HG03045 (cell line): ENCODE results near the gene PSPH.
"Not testable (repeated sequence)": the region's sequence is repeated elsewhere in the genome, so short reads cannot be mapped to it uniquely, and the experiment has no call there.

Experiments
- ATAC-seq: cut with Tn5 transposase; IDR thresholded peaks from one replicate; pipeline ENCODE4 v1.9.1; 2021; ENCODE audit warnings: mild to moderate bottlenecking, moderate library complexity; ENCODE audit not compliant: unreplicated experiment

Gene PSPH

DNA sequence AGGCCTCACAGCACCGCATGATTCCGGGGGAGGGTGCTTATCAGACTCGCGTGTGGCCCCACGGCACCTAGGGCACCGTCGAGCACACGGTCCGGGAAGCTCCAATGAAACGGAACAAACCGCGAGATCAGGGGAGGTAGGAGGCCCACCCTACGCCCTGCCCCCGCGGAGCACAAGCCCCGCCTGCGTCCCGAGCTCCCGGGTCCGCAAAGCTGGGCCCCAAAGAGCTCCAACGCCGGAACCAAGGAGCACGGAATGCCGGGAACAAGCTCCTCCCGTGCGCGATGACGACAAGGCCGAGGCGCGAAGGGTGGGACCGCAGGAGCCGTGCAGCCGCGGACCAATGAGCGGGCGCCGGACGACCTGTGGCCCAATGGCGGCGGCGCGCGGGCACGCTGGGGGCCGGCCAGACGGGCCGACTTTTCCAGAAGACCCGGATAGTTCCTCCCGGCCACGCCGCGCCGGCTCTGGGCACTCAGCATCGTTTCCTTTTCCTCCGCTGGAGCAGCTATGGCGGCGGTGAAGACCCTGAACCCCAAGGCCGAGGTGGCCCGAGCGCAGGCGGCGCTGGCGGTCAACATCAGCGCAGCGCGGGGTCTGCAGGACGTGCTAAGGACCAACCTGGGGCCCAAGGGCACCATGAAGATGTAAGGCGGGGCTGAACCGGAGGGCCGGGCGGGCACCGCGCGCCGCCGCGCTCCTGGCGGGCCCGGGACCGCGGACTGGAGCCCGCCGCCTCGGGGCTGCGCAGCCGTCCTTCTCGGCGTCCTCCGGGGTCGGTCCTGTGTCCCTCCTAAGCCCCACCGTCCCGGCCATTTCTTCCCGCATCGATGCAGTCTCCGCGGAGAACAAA lies at the start of gene PSPH, which contains the start of gene CCT6A:
Gene PSPH, minus strand, starts transcription at position 106 of the 853 bp plus-strand sequence. CDS start 30,232 bp downstream, outside the sequence.
Gene CCT6A, plus strand, starts transcription at position 427 of the 853 bp plus-strand sequence. Its CDS starts 84 bp downstream, at position 511.
- peak; percentile 96 for ATAC-seq

DNA sequence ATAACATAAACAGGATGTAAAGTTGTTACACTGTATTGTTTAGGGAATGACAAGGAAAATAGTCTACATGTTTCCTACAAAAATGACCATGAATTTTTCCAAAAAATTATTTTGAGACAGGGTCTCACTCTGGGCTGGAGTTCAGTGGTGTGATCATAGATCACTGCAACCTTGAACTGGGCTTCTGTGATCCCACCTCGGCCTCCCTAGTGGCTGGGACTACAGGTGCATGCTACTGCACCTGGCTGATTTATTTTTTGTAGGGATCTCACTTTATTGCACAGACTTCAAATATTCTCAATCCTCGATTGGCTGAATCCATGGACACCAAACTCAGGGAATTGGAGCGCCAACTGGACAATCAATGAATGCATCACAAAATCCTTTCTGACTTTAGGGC lies 48.4 kb upstream of the PSPH start:
- ATAC-seq = no peak

DNA sequence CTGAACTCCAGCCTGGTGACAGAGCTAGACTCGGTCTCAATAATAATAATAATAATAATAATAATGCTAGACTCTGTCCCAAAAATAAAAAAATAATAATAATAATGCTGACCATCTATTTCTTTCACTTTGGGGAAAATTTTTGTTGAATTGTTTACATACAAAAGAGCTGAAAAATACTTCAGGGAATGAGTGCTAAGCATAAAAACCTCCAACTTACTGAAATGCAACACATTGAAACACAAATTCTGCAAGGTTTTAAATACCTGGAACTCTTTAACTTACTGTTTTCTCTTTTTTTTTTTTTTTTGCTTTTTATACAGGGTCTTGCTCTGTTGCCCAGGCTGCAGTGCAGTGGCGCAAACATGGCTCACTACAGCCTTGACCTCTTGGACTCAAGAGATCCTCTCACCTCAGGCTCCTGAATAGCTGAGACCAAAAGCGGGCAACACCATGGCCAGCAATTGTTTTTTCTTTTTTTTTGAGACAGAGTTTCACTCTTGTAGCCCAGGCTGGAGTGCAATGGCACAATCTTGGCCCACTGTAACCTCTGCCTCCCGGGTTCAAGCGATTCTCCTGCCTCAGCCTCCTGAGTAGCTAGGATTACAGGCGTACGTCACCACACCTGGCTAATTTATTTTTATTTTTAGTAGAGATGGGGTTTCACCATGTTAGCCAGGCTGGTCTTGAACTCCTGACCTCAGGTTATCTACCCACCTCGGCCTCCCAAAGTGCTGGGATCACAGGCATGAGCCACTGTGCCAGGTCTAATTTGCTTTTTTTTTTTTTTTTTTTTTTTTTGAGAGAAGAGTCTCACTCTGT lies 47.2 kb upstream of the PSPH start:
- ATAC-seq = not testable (repeated sequence)

DNA sequence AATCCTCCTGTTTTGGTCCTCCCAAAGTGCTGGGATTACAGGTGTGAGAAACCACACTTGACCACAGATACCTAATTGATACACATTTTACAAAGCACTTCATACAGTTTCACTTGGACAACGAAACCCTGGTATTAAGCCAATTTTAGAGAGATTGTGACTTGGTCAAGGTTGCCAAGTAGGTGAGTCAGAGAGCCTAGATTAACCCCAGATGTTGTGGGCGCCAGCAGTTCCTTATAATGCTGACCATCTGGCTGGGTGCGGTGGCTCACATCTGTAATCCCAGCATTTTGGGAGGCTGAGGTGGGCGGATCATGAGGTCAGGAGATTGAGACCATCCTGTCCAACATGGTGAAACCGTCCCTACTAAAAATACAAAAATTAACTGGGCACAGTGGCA lies 46.5 kb upstream of the PSPH start:
- ATAC-seq = no peak

DNA sequence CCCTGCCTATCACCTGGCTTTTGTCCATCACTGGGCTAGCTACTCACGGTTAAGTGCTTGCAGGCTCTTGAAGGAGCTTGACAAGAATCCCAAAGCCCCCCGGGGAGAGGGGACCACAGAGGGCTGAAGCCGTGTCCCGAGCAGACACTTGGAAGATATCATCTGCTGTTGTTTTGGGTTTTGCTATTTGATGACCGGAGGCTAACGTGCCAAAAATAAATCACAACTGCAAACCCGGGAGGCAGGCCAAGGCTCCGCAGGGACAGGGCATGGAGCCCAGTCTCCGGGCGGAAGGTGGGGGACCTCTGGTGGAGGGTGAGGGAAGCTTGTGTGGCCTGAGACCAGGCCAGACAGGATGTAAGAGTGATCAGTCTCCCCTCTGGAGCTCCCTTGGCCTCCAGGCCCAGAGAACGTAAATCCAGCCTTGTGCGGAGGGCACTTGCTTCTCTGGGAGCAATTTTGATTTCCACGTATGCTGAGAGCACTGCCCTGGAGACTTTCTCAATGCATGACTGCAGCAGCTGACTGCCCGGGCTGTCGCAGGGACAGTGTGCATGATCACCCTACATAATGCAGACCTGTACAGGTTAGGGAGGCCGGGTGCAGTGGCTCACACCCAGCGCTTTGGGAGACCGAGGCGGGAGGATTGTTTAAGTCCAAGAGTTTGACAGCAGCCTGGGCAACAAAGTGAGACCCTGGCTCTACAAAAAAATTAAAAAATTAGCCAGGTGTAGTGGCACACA lies 41.7 kb upstream of the PSPH start, which contains the start of gene PHKG1:
Gene PHKG1, minus strand, starts transcription at position 164 of the 743 bp plus-strand sequence. CDS start 4,011 bp downstream, outside the sequence.
- no peak for ATAC-seq

DNA sequence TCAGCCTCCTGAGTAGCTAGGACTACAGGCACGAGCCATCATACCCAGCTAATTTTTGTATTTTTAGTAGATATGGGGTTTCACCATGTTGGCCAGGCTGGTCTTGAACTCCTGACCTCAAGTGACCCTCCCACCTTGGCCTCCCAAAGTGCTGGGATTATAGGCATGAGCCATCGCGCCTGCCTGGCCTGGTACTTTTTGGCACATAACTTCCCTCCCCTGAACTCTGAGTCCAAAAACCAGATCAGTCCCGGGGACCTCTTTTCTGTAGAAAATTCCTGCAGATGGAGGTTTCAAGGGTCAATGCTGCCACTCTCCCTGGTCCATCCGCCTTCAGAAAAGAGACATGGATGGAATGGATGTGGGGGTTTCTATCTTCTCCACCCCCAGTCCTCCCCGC lies 41.1 kb upstream of the PSPH start:
- not testable (repeated sequence) for ATAC-seq

DNA sequence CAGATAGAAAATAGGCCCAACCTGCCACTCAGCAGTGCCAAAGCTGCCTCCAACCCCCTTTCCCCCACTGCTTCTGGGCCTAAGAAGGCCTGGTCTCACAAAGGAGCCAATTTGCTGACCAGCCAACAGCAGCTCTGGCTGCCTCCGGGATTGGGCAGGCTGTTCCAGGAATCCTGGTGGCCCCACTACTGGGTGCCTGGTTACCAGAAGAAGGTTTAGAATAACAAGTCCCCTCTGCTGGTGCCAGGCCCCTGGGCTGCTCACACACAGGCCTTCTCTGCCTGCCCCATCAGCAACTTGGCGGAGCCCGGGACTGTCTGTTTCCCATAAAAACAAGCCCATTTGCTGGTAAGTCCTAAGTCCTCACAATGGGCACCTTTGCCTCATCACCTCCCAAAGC lies 40.3 kb upstream of the PSPH start:
- no peak for ATAC-seq

DNA sequence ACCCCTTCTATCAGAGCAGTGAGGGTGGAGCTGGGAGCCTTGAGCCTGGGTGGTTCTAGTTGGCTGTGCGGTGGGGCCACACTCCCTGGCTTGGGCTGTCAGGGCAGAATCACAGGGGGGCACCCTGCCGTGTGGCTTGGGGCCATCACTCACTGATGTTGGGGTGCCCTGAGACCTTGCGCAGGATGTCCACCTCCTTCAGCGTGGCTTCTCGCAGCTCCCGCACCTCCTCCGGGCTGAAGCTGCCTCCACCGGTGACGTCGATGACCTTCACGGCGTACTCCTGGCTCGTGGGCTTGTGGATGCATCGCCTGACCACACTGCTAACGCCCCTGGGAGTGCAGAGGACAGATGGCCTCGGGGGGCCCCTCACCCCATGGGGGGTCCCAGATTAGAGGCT lies 36.2 kb upstream of the PSPH start:
- no peak for ATAC-seq

DNA sequence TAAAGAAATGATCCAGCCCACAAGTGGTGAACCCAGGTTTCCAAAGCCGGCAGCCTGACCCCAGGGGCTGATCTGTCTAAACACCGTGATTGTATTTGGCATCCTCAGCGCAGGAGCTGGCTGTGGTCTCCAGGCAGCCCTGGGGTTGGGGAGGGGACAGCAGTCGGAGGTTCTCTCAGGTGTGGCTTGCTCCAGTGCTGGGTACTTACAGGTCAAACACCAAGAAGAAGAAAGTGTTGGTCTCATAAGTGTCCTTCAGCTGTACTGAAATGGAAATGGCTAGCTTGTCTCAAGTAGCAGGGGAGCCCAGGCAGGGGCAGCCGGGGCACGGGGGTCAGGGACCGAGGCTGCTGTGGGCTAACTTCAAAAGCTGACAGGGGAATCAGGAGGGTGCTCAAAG lies 35.5 kb upstream of the PSPH start:
- no peak for ATAC-seq

DNA sequence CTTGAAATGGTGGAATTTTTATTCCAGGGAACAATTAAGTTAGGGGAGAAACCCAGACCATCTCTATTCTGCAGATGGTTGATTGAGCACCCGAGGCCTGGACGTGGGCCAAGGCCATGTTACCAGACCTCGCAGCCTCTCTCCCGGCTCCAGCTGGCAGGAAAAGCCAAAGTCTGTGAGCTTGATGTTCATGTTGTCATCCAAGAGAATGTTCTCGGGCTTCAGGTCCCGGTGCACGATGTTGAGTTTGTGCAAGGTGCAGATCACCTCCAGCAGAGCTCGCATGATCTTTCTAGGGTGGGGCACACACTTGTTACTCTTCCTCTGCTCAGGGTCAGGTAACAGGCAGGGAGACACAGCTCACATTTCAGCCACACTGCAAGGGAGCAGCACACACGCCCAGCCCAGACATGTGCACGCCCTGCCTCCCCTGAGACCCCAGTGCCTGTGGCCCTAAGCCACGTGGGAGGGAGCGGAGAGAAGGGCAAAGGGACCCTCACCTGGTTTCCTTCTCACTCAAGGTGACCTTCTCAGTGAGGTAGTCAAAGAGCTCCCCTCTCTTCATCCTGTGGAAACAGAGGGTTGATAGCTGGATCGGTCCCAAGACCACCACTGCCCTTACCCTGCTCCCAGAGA lies 32.0 kb upstream of the PSPH start:
- ATAC-seq = no peak

DNA sequence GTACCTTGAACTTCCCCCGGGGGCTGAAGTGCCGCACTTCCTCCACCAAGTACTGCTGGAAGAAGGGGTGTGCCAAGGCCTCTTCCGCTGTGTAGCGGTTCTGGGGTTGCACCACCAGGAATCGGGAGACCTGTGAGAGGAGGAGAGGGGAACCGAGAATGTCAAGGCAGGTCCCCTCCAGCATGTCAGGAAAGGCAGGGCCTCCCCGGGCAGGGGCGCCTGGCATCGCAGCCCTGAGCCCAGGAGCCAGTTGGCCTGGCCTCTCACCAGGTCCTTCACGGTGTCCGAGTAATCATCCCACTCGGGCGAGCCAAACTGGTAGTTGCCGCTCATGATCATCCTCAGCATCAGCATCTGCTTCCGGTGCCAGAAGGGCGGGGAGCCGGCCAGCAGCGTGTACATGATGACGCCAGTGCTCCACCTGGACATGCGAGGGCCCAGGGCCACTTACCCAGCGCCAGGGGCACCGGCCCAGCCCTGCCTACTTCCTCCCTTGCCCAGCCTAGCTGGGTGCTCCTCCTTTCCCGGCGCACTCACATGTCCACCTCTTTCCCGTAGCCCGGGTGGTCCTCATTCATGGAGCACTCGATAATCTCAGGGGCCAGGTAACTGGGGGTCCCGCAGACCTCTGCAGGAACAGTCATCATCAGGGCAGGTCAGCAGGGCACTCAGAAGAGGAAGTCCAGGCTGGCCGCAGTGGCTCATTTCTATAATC lies 30.5 kb upstream of the PSPH start:
- ATAC-seq = no peak

DNA sequence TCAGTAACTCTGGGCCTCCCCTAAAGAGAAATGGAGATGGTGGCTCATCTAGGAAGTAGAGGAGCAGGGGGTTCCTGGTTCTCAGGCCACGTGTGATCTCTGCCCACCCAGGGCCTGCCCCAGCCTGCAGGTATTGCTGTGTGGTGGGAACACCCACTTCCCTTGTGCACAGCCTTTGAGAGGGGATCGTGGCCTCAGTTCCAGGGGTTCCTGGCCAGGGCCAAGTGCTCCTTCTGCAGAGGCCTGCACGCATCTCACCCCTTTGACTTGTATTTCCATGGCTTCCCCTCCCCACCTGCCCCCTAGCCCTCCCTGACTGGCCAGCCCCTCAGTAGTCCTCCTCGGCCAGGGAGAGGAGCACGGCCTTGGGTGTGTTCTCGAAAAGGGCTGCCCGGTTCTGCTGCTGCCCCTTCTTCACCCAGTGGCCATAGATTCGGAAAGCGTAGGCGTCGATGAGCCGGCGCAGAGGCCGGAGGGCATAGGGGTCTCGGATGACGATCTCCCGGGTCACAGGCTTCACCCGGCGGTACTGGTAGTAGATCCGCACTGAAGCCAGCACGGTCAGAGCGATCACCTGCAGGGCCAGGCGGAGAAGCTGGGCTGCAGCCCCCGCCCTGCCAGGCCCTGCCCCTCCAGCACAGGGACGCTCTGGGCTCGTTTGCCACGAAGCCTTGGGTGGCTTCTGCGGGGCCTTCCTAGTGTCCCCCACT lies 29.6 kb upstream of the PSPH start:
- ATAC-seq = not testable (repeated sequence)

DNA sequence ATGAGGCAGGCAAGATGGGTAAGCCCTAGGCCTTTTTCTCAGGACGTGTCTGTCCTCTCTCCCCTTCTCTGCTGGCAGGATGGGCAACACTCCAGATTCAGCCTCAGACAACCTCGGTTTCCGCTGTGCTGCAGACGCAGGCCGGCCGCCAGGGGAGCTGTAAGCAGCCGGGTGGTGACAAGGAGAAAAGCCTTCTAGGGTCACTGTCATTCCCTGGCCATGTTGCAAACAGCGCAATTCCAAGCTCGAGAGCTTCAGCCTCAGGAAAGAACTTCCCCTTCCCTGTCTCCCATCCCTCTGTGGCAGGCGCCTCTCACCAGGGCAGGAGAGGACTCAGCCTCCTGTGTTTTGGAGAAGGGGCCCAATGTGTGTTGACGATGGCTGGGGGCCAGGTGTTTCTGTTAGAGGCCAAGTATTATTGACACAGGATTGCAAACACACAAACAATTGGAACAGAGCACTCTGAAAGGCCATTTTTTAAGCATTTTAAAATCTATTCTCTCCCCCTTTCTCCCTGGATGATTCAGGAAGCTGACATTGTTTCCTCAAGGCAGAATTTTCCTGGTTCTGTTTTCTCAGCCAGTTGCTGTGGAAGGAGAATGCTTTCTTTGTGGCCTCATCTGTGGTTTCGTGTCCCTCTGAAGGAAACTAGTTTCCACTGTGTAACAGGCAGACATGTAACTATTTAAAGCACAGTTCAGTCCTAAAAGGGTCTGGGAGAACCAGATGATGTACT lies 28.4 kb upstream of the PSPH start:
- ATAC-seq = no peak

DNA sequence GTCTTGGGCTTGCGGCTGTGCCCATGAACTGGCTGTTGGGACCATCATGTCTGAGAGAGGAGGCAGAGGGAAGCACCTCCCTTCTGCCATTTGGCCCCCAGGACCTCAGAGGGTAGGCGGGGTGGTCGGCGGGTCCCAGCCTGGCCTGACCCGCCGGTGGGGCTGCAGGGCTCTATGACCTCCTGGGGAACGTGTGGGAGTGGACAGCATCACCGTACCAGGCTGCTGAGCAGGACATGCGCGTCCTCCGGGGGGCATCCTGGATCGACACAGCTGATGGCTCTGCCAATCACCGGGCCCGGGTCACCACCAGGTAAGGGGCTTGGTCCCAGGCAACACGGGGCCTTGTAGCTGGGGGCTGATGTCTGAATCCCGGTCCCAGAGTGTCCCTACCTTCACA lies 27.0 kb upstream of the PSPH start:
- no peak for ATAC-seq

DNA sequence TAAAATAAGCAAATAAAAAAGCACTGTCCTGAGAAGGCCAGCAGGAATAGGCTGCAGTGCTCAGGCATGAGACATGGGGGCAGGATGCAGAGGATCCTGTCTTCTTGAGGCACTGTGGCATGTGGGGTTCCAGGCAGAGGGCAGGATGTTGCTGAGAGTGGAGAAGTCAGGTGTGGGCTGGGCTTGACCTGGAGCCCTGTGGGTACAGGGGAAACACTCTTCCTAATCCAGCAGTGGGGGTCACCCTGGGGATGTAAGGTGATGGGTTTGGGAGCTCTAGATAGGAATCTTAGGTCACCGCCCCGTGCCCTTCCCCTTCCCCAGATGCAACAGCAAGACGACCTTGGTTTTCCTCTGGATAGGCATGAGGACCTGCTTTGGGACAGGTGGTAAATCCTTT lies 26.4 kb upstream of the PSPH start:
- no peak for ATAC-seq

DNA sequence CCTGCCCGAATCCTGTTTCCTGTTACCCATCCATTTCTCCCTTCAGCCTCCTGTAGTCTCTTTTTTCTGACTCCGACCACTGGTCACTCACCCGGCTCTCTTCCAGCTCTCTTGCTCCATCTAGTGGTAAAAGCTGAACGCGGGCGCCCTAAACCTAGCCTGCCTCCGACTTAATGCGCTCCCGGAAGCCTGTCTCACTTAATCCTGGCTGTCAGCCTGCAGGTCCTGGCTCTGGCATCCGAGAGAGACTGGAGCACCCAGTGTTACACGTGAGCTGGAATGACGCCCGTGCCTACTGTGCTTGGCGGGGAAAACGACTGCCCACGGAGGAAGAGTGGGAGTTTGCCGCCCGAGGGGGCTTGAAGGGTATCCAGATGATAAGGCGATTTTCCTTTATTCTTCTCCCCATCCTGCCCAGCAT lies 23.1 kb upstream of the PSPH start:
- peak; percentile 78 for ATAC-seq

DNA sequence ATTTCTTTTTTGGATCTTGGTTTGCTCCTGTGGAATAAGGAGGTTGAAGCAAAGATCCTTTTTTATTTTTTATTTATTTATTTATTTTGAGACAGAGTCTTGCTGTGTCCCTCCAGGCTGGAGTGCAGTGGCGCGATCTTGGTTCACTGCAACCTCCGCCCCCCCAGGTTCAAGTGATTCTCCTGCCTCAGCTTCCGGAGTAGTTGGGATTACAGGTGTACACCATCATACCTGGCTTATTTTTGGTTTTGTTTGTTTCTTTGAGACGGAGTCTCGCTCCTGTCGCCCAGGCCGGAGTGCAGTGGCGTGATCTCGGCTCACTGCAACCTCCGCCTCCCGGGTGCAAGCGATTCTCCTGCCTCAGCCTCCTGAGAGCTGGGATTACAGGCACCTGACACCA lies 15.1 kb upstream of the PSPH start:
- ATAC-seq = not testable (repeated sequence)

DNA sequence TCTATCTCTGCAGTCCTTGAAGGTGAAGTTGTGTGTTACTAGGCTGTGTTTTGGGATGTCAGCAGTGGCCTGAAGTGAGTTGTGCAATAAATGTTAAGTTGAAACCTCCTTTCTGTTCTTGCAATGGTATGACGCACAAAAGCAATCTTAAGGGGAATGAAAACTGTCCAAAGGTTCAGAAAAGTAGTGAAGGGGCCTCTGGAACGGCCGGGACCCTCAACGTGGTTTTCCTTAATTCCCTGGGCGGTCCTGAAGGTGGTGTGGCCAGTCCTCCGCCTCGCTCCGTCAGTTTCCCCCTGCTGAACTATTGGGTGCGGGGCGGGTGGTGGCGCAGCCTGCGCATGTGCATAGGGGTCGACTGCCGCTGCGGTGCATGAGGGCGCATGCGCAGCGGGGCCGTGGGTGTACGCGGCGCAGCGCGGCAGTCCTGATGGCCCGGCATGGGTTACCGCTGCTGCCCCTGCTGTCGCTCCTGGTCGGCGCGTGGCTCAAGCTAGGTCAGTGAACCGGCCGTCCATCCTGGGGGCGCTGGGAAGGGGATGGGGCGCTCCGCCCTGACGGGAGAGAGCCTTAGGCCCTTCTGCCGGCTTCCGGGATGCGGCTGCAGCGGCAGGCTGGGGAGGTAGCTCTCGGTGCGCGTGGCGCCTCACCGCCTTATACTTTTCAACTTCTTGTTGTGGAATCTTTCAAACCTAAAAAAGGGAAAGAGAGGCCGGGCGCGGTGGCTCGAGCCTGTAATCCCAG lies 12.8 kb upstream of the PSPH start, which contains the start of gene SUMF2:
Gene SUMF2, plus strand, starts transcription at position 405 of the 744 bp plus-strand sequence. Its CDS starts 26 bp downstream, at position 431.
- ATAC-seq = peak; percentile 90
